Fibroblast of mammary gland (primary cell): Measurements from ENCODE around the gene GAN.

Source experiments
- DNase-seq: peaks from one replicate; pipeline ENCODE4 v3.0.0-alpha.2; 2010; ENCODE audit warnings: low read depth
- H3K4me3 ChIP-seq: 2 replicates; pipeline ENCODE4 v1.5.1; 2011; ENCODE audit warnings: low read depth, mild to moderate bottlenecking, low read length, moderate library complexity; ENCODE audit not compliant: control insufficient read depth
- TF ChIP-seq, protein P1 (sequence below): conservative IDR thresholded peaks from 2 replicates; pipeline ENCODE4 v1.5.1; 2011; ENCODE audit warnings: low read depth, low read length, inconsistent platforms; ENCODE audit not compliant: control insufficient read depth, insufficient read depth

The GAN gene

GRCh38 chr16:81358860-81359259 is 44.1 kb downstream of the GAN start:
- no peak for DNase-seq
- no peak overlapping the region for H3K4me3 ChIP-seq
- TF ChIP-seq, protein P1, sequence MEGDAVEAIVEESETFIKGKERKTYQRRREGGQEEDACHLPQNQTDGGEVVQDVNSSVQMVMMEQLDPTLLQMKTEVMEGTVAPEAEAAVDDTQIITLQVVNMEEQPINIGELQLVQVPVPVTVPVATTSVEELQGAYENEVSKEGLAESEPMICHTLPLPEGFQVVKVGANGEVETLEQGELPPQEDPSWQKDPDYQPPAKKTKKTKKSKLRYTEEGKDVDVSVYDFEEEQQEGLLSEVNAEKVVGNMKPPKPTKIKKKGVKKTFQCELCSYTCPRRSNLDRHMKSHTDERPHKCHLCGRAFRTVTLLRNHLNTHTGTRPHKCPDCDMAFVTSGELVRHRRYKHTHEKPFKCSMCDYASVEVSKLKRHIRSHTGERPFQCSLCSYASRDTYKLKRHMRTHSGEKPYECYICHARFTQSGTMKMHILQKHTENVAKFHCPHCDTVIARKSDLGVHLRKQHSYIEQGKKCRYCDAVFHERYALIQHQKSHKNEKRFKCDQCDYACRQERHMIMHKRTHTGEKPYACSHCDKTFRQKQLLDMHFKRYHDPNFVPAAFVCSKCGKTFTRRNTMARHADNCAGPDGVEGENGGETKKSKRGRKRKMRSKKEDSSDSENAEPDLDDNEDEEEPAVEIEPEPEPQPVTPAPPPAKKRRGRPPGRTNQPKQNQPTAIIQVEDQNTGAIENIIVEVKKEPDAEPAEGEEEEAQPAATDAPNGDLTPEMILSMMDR = no peak

DNA sequence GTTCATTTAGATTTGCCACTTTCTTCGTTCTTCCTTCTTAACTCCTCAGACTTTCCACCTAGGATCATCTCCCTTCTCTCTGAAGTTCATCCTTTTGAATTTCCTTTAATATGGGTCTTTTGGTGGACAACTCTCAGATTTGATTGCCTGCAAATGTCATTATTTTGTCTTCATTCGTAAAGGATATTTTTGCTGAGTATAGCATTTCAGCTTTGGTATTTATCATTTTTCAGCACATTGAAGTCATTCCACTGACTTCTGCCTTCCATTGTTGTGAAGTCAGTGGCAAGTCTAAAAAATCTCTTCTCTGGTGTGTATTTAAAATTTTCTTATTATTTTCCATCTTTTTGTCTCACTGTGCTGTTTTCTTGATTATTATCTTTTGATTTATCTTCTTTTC is 45.4 kb downstream of the GAN start:
- TF ChIP-seq, protein P1 = no peak
- no peak overlapping the region for H3K4me3 ChIP-seq
- no peak for DNase-seq

- H3K4me3 ChIP-seq = no peak overlapping the region
- no peak for DNase-seq
- TF ChIP-seq, protein P1 = no peak
Observed at GRCh38 chr16:81365731-81366130, 51.0 kb downstream of the GAN start.

GRCh38 chr16:81366316-81366932 is 51.7 kb downstream of the GAN start:
- TF ChIP-seq, protein P1 = peak; percentile 53
- peak; percentile 52 for DNase-seq
- no peak overlapping the region for H3K4me3 ChIP-seq

- no peak for DNase-seq
- H3K4me3 ChIP-seq = no peak overlapping the region
- TF ChIP-seq, protein P1 = no peak
Observed at GRCh38 chr16:81367821-81368220, 53.1 kb downstream of the GAN start.

GRCh38 chr16:81369888-81370504 is 55.2 kb downstream of the GAN start:
- no peak for DNase-seq
- H3K4me3 ChIP-seq = no peak overlapping the region
- TF ChIP-seq, protein P1 = no peak
